B cell (primary cell): ENCODE results near the gene BICDL1. TPM values are rescaled to one million over a fixed set of nuclear protein-coding genes. Genes with fewer than 3 reads are reported as not detected.

Experiments used
- ATAC-seq: fragments of 200-7000 bp; cut with Tn5 transposase; one replicate; pipeline ENCODE4 v1.10.0; 2021; ENCODE audit warnings: low read depth, mild to moderate bottlenecking, moderate number of reproducible peaks, moderate library complexity
- CTCF ChIA-PET: fragments of 350-600 bp; sonication (Branson Sonifier 250); formaldehyde crosslinking; loops from one replicate; lab custom pipeline; 2021; ENCODE audit warnings: antibody characterized with exemption, inconsistent platforms; lab: Charles Lee
- POLR2A ChIA-PET: fragments of 350-600 bp; sonication (Branson Sonifier 250); formaldehyde crosslinking; loops from one replicate; lab custom pipeline; 2021; ENCODE audit warnings: antibody characterized with exemption; lab: Charles Lee
- DNase-seq: peaks from one replicate; pipeline ENCODE4 v3.0.0; 2013
- H2AFZ ChIP-seq: 2 replicates; pipeline ENCODE4 v1.6.1; 2012; ENCODE audit warnings: mild to moderate bottlenecking, low read depth, low read length; ENCODE audit not compliant: insufficient read depth, poor library complexity, severe bottlenecking
- H3K27ac ChIP-seq, 2 donors: 1 replicate in 1 of 2; 2 replicates in 1 of 2; pipeline ENCODE4 v1.5.1; 2012 to 2013; ENCODE audit warnings: low read length in 2 of 2, mild to moderate bottlenecking in 2 of 2, moderate library complexity in 1 of 2
- H3K27me3 ChIP-seq, 4 experiments: fragments of 200-600 bp in 1 of 4; sonication (generic) in 1 of 4; replicated peaks in 1 of 4; 1 replicate in 2 of 4; 2 replicates in 2 of 4; pipeline versions ENCODE4 v1.6.1 to v1.7.0; 2013 to 2016; ENCODE audit warnings: low read length in 3 of 4, mild to moderate bottlenecking in 2 of 4, mixed read lengths in 1 of 4, moderate library complexity in 1 of 4; ENCODE audit not compliant: insufficient read depth in 4 of 4, control insufficient read depth in 3 of 4; ENCODE audit errors: control extremely low read depth in 1 of 4
- H3K36me3 ChIP-seq, 2 experiments: replicated peaks in 1 of 2; 1 replicate in 1 of 2; 2 replicates in 1 of 2; pipeline versions ENCODE4 v1.6.1 to v1.7.1; 2013; ENCODE audit warnings: low read length in 1 of 2; ENCODE audit not compliant: insufficient read depth in 2 of 2, control insufficient read depth in 1 of 2; ENCODE audit errors: control extremely low read depth in 1 of 2, extremely low read depth in 1 of 2
- H3K4me1 ChIP-seq, 2 donors: fragments of 200-600 bp in 1 of 2; sonication (generic) in 1 of 2; 1 replicate in 1 of 2; 2 replicates in 1 of 2; pipeline versions ENCODE4 v1.5.1 to v1.6.1; 2013 to 2017; ENCODE audit warnings: low read length in 2 of 2; ENCODE audit not compliant: control insufficient read depth in 2 of 2, insufficient read depth in 2 of 2
- H3K4me2 ChIP-seq: replicated peaks from 2 replicates; pipeline ENCODE3; 2012; ENCODE audit warnings: mild to moderate bottlenecking, low read depth, low read length; ENCODE audit not compliant: poor library complexity, severe bottlenecking
- H3K4me3 ChIP-seq, 5 experiments: fragments of 200-600 bp in 1 of 5; sonication (generic) in 1 of 5; 1 replicate in 3 of 5; 2 replicates in 2 of 5; pipeline versions ENCODE4 v1.5.1 to v1.7.0; 2011 to 2016; ENCODE audit warnings: low read length in 4 of 5, mild to moderate bottlenecking in 4 of 5, low read depth in 2 of 5, control low read depth in 1 of 5, moderate library complexity in 1 of 5; ENCODE audit not compliant: insufficient read depth in 1 of 5; ENCODE audit errors: control extremely low read depth in 1 of 5, extremely low read depth in 1 of 5
- H3K79me2 ChIP-seq: fragments of 200-600 bp; sonication (generic); one replicate; pipeline ENCODE4 v1.6.0; 2016; ENCODE audit warnings: low read length; ENCODE audit not compliant: control insufficient read depth, insufficient read depth
- H3K9ac ChIP-seq: fragments of 200-600 bp; sonication (generic); 2 replicates; pipeline ENCODE4 v1.6.1; 2017; ENCODE audit warnings: mild to moderate bottlenecking, low read length, moderate library complexity
- H3K9me3 ChIP-seq, 3 donors: one replicate each; pipeline versions ENCODE4 v1.6.1 to v1.7.1; 2013; ENCODE audit warnings: low read length in 2 of 3; ENCODE audit not compliant: control insufficient read depth in 2 of 3, insufficient read depth in 1 of 3; ENCODE audit errors: control extremely low read depth in 1 of 3
- H4K20me1 ChIP-seq: 2 replicates; pipeline ENCODE4 v1.6.0; 2012; ENCODE audit warnings: mild to moderate bottlenecking, low read length; ENCODE audit not compliant: insufficient read depth, control insufficient read depth, poor library complexity, severe bottlenecking
- H3K27ac Mint-ChIP-seq: one replicate; pipeline ENCODE4 v1.8.0; 2021; ENCODE audit warnings: mixed read lengths
- H3K27me3 Mint-ChIP-seq: one replicate; pipeline ENCODE4 v1.8.0; 2021; ENCODE audit warnings: mixed read lengths
- H3K4me1 Mint-ChIP-seq: one replicate; pipeline ENCODE4 v1.8.0; 2021; ENCODE audit warnings: mixed read lengths
- H3K4me3 Mint-ChIP-seq: one replicate; pipeline ENCODE4 v1.8.0; 2021; ENCODE audit warnings: mixed read lengths
- H3K9me3 Mint-ChIP-seq: one replicate; pipeline ENCODE4 v1.8.0; 2022; ENCODE audit warnings: mixed read lengths; ENCODE audit not compliant: insufficient read depth
- CTCF ChIP-seq: fragments of 200-600 bp; IDR thresholded peaks from one replicate; pipeline ENCODE4 v1.8.0; 2022; ENCODE audit warnings: antibody characterized with exemption, mild to moderate bottlenecking
- EZH2 ChIP-seq: IDR thresholded peaks from 2 replicates; pipeline ENCODE4 v1.6.1; 2012; ENCODE audit warnings: borderline replicate concordance, low read depth, mild to moderate bottlenecking, moderate library complexity, low read length; ENCODE audit not compliant: insufficient read depth, poor library complexity, severe bottlenecking
- WGBS: methylation state at CpG from one replicate; pipeline ENCODE4 v1.1.5; 2013; ENCODE audit warnings: missing lambda C conversion rate; ENCODE audit not compliant: insufficient coverage; 5-methylcytosine and 5-hydroxymethylcytosine counted together
- intact Hi-C: fragments of 100-400 bp; cut with micrococcal nuclease; formaldehyde crosslinking; loops from one replicate; pipeline ENCODE4 v1.10.0; 2022
- polyA plus RNA-seq: library from polyadenylated mRNA; depleted of rRNA; stranded (reverse); fragments of >200 nt; gene quantifications from 2 replicates; pipeline ENCODE4 v1.2.3, GENCODE V29; 2012
- total RNA-seq, 2 donors: library from RNA; stranded (reverse); fragments of 120-200 nt in 1 of 2; gene quantifications; 1 replicate in 1 of 2; 2 replicates in 1 of 2; pipeline versions ENCODE4 v1.2.3 to v1.2.4, GENCODE V29; 2013 to 2022

The BICDL1 gene
- total and polyA plus RNA-seq, 2 donors (not counting 1 experiment from before 2014, with no cell fraction given): 15.6 to 41.5 TPM

- whole genome bisulfite sequencing: no CpG with 5 or more reads among the region's 3 CpGs
- intact Hi-C loops: no loop called here
- Histone ChIP-seq H3K9ac (no peak overlapping the region), H3K36me3 (no peaks in the 10 kb centered on the region), H4K20me1 (no peaks in the 10 kb centered on the region), H3K4me2 (no peak overlapping the region), H3K27me3 (no peaks in the 10 kb centered on the region), H3K27ac (no peak overlapping the region), H3K9me3 (no peaks in the 10 kb centered on the region), H3K4me3 (no peak overlapping the region), H3K79me2 (no peaks in the 10 kb centered on the region), H2AFZ (no peak overlapping the region), H3K4me1 (no peaks in the 10 kb centered on the region)
- no peak overlapping the region for H3K27ac Mint-ChIP-seq
- H3K4me1 Mint-ChIP-seq: no peaks in the 10 kb centered on the region
- POLR2A ChIA-PET: no interaction called here
- no peaks in the 10 kb centered on the region for H3K27me3 Mint-ChIP-seq
- H3K4me3 Mint-ChIP-seq: no peak overlapping the region
- no peak for ATAC-seq
- TF ChIP-seq CTCF (no peak), EZH2 (no peak)
- CTCF ChIA-PET: no interaction called here
- DNase-seq: no peak
- H3K9me3 Mint-ChIP-seq: no peaks in the 10 kb centered on the region
Measured at GRCh38 chr12:120039711-120040110, 50.7 kb downstream of the BICDL1 start.

DNA sequence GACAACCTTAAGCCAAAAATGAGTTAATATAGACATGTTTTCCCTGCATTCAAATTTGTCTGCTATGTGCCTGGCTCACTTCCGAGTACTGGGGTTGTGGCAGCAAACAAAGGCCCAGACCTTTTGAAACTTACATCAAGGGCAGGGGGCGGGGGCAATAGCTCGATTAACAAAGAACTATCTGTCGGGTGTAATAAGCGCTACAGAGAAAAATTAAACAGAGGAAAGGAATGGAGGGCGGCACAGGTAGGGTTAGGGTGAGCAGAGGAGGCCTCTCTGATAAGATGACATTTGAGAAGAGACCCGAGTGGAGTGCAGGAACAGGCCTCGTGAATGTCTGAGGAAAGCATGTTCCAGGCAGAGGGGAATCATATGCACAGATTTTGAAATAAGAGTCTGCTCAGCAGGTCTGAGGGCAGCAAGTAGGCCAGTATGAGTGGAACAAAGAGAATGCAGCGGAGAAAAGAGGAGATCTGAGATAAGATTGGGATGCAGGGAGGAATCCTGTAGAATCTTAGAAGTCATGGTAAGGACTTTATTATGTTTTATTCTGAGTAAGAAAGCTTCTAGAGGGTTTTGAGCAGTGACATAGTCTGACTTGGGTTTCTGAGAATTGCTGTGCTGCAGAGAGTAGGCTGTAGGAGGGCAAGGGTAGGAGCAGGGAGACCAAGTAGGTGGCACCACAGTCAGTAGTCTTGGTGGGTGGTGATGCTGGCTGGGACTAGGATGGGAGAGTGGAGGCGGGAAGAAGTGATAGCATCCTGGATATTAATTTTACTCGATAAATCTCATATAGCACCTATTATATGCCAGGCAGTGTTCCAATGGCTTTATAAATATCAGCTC is 52.6 kb downstream of the BICDL1 start:
- intact Hi-C loops: no loop called here
- H3K4me3 Mint-ChIP-seq: no peak overlapping the region

More for the DNA sequence above, 52.6 kb downstream of the BICDL1 start:
- POLR2A ChIA-PET: no interaction called here
- no peak overlapping the region for H3K27ac ChIP-seq
- H3K27ac Mint-ChIP-seq: no peak overlapping the region
- no peaks in the 10 kb centered on the region for H3K27me3 Mint-ChIP-seq
- H2AFZ ChIP-seq: no peak overlapping the region
- H3K9me3 Mint-ChIP-seq: no peaks in the 10 kb centered on the region
- no peak overlapping the region for H3K9ac ChIP-seq
- 100% methylated on average over 8 of the region's 11 CpGs for WGBS
- H3K4me1 ChIP-seq: no peaks in the 10 kb centered on the region
- CTCF ChIA-PET: no interaction called here
- H3K9me3 ChIP-seq: no peaks in the 10 kb centered on the region
- no peaks in the 10 kb centered on the region for H3K27me3 ChIP-seq
- H3K4me2 ChIP-seq: no peak overlapping the region
- H3K79me2 ChIP-seq: no peaks in the 10 kb centered on the region
- no peaks in the 10 kb centered on the region for H3K36me3 ChIP-seq
- TF ChIP-seq CTCF (no peak), EZH2 (no peak)
- DNase-seq (no peak), ATAC-seq (no peak)
- H4K20me1 ChIP-seq: no peaks in the 10 kb centered on the region
- no peaks in the 10 kb centered on the region for H3K4me1 Mint-ChIP-seq
- H3K4me3 ChIP-seq: no peak overlapping the region
